HUES64 (cell line): ENCODE measurements around the gene CYLD.

ENCODE experiments used
- H3K27ac ChIP-seq: 2 replicates; pipeline ENCODE4 v1.7.0; 2013; ENCODE audit warnings: low read depth, low read length, inconsistent platforms
- H3K27me3 ChIP-seq: 2 replicates; pipeline ENCODE4 v1.6.1; 2013; ENCODE audit warnings: mild to moderate bottlenecking, low read length; ENCODE audit not compliant: insufficient read depth
- H3K36me3 ChIP-seq: 2 replicates; pipeline ENCODE4 v1.6.1; 2013; ENCODE audit warnings: mild to moderate bottlenecking, low read length; ENCODE audit not compliant: insufficient read depth
- H3K4me1 ChIP-seq: 2 replicates; pipeline ENCODE4 v1.6.1; 2013; ENCODE audit warnings: mild to moderate bottlenecking, low read length, moderate library complexity; ENCODE audit not compliant: insufficient read depth
- H3K4me3 ChIP-seq: 2 replicates; pipeline ENCODE4 v1.5.1; 2013; ENCODE audit warnings: mild to moderate bottlenecking, low read length, moderate library complexity
- H3K9ac ChIP-seq: 2 replicates; pipeline ENCODE4 v1.6.1; 2013; ENCODE audit warnings: mild to moderate bottlenecking, low read depth, low read length
- H3K9me3 ChIP-seq: 2 replicates; pipeline ENCODE4 v1.6.1; 2013; ENCODE audit warnings: low read depth, low read length; ENCODE audit not compliant: insufficient read depth
- WGBS: fragments of 150-250, 120-280 bp; methylation state at CpG from one replicate; pipeline ENCODE4 v1.1.7; 2013; ENCODE audit warnings: missing lambda C conversion rate; 5-methylcytosine and 5-hydroxymethylcytosine counted together

Gene CYLD

GRCh38 chr16:50809561-50809960 is 67.7 kb downstream of the CYLD start:
- 86% methylated on average over 6 of the region's 6 CpGs for WGBS
- Histone ChIP-seq H3K4me1 (peaks cover 10% of the 10 kb centered on the region), H3K9me3 (no peaks in the 10 kb centered on the region), H3K27me3 (no peaks in the 10 kb centered on the region), H3K4me3 (no peak overlapping the region), H3K9ac (no peak overlapping the region), H3K36me3 (no peaks in the 10 kb centered on the region), H3K27ac (no peak overlapping the region)

- WGBS, result 91% methylated on average over 8 of the region's 8 CpGs
Measured at GRCh38 chr16:50810241-50810965, 68.5 kb downstream of the CYLD start.

GRCh38 chr16:50812046-50812445 is 70.2 kb downstream of the CYLD start:
- H3K4me1 ChIP-seq, result peaks cover 9% of the 10 kb centered on the region
- no peak overlapping the region for H3K4me3 ChIP-seq
- no peak overlapping the region for H3K27ac ChIP-seq
- H3K27me3 ChIP-seq, result no peaks in the 10 kb centered on the region
- H3K9ac ChIP-seq, result no peak overlapping the region
- H3K9me3 ChIP-seq, result no peaks in the 10 kb centered on the region
- WGBS, result 93% methylated on average over 7 of the region's 7 CpGs
- H3K36me3 ChIP-seq, result no peaks in the 10 kb centered on the region

More at GRCh38 chr16:50810241-50810965, 68.5 kb downstream of the CYLD start:
- peaks cover 9% of the 10 kb centered on the region for H3K4me1 ChIP-seq
- no peak overlapping the region for H3K9ac ChIP-seq
- no peak overlapping the region for H3K27ac ChIP-seq
- H3K9me3 ChIP-seq, result no peaks in the 10 kb centered on the region
- H3K27me3 ChIP-seq, result no peaks in the 10 kb centered on the region
- no peak overlapping the region for H3K4me3 ChIP-seq
- no peaks in the 10 kb centered on the region for H3K36me3 ChIP-seq

- Histone ChIP-seq H3K27ac (no peak overlapping the region), H3K27me3 (no peaks in the 10 kb centered on the region), H3K36me3 (no peaks in the 10 kb centered on the region), H3K4me3 (no peak overlapping the region), H3K9ac (no peak overlapping the region), H3K9me3 (no peaks in the 10 kb centered on the region), H3K4me1 (peaks cover 9% of the 10 kb centered on the region)
- WGBS, result 93% methylated on average over 9 of the region's 9 CpGs
Measured at GRCh38 chr16:50812876-50813466, 71.1 kb downstream of the CYLD start.

- H3K9ac ChIP-seq, result no peak overlapping the region
- no peak overlapping the region for H3K27ac ChIP-seq
- H3K4me1 ChIP-seq, result peaks cover 5% of the 10 kb centered on the region; the same call in 1 of the 2 replicates
- no peaks in the 10 kb centered on the region for H3K27me3 ChIP-seq
- H3K36me3 ChIP-seq, result no peaks in the 10 kb centered on the region
- no peaks in the 10 kb centered on the region for H3K9me3 ChIP-seq
- no peak overlapping the region for H3K4me3 ChIP-seq
- WGBS, result 89% methylated on average over 4 of the region's 4 CpGs
Measured at GRCh38 chr16:50814052-50814451, 72.2 kb downstream of the CYLD start.

GRCh38 chr16:50814541-50814940 is 72.7 kb downstream of the CYLD start:
- Histone ChIP-seq H3K9me3 (no peaks in the 10 kb centered on the region), H3K36me3 (no peaks in the 10 kb centered on the region), H3K4me1 (0 out of 2 replicates have a peak, but pooled peaks cover under 1% of the 10 kb centered on the region), H3K9ac (no peak overlapping the region), H3K4me3 (no peak overlapping the region), H3K27ac (no peak overlapping the region), H3K27me3 (no peaks in the 10 kb centered on the region)
- WGBS, result 88% methylated on average over 5 of the region's 7 CpGs

GRCh38 chr16:50815382-50815781 is 73.5 kb downstream of the CYLD start:
- Histone ChIP-seq H3K9ac (no peak overlapping the region), H3K27me3 (no peaks in the 10 kb centered on the region), H3K4me1 (no peaks in the 10 kb centered on the region), H3K4me3 (no peak overlapping the region), H3K36me3 (no peaks in the 10 kb centered on the region), H3K27ac (no peak overlapping the region), H3K9me3 (no peaks in the 10 kb centered on the region)
- 93% methylated on average over 7 of the region's 7 CpGs for WGBS

- Histone ChIP-seq H3K4me3 (no peak overlapping the region), H3K36me3 (no peaks in the 10 kb centered on the region), H3K4me1 (no peaks in the 10 kb centered on the region), H3K9ac (no peak overlapping the region), H3K27me3 (no peaks in the 10 kb centered on the region), H3K27ac (no peak overlapping the region), H3K9me3 (no peaks in the 10 kb centered on the region)
- 92% methylated on average over 11 of the region's 11 CpGs for WGBS
Measured at GRCh38 chr16:50816901-50817555, 75.1 kb downstream of the CYLD start.

GRCh38 chr16:50818380-50818779 is 76.5 kb downstream of the CYLD start:
- H3K4me1 ChIP-seq, result no peaks in the 10 kb centered on the region

GRCh38 chr16:50819706-50820105 is 77.8 kb downstream of the CYLD start:
- H3K9me3 ChIP-seq, result no peaks in the 10 kb centered on the region
- no peak overlapping the region for H3K9ac ChIP-seq
- no peaks in the 10 kb centered on the region for H3K27me3 ChIP-seq
- H3K4me1 ChIP-seq, result no peaks in the 10 kb centered on the region
- no peak overlapping the region for H3K27ac ChIP-seq
- no peak overlapping the region for H3K4me3 ChIP-seq
- 96% methylated on average over 6 of the region's 6 CpGs for WGBS
- H3K36me3 ChIP-seq, result no peaks in the 10 kb centered on the region

More at GRCh38 chr16:50818380-50818779, 76.5 kb downstream of the CYLD start:
- Histone ChIP-seq H3K36me3 (no peaks in the 10 kb centered on the region), H3K9ac (no peak overlapping the region), H3K27me3 (no peaks in the 10 kb centered on the region), H3K9me3 (no peaks in the 10 kb centered on the region), H3K27ac (no peak overlapping the region), H3K4me3 (no peak overlapping the region)
- WGBS, result 95% methylated on average over 8 of the region's 8 CpGs

- H3K36me3 ChIP-seq, result no peaks in the 10 kb centered on the region
- no peaks in the 10 kb centered on the region for H3K27me3 ChIP-seq
- H3K4me3 ChIP-seq, result no peak overlapping the region
- H3K4me1 ChIP-seq, result no peaks in the 10 kb centered on the region
- H3K9ac ChIP-seq, result no peak overlapping the region
- H3K9me3 ChIP-seq, result no peaks in the 10 kb centered on the region
- H3K27ac ChIP-seq, result no peak overlapping the region
- 91% methylated on average over 5 of the region's 5 CpGs for WGBS
Measured at GRCh38 chr16:50820225-50820624, 78.3 kb downstream of the CYLD start.
